Psoas muscle (tissue), 8 donors: Measurements from ENCODE around the gene KDM1A. TPM values are rescaled to one million over a fixed set of nuclear protein-coding genes. Genes with fewer than 3 reads are reported as not detected.

Experiments used
- ATAC-seq, 4 donors: fragments of 200-7000 bp; cut with Tn5 transposase; one replicate each; pipeline ENCODE4 v1.9.1; 2020; ENCODE audit warnings: moderate library complexity in 3 of 4, mild to moderate bottlenecking in 2 of 4
- DNase-seq, 2 donors: peaks; one replicate each; pipeline ENCODE4 v3.0.0-alpha.2; 2020
- H3K27ac ChIP-seq: fragments of 200-600 bp; one replicate; pipeline ENCODE4 v1.8.0; 2022
- H3K27me3 ChIP-seq, 3 donors: fragments of 200-600 bp in 1 of 3; one replicate each; pipeline versions ENCODE4 v1.6.1 to v1.8.0; 2013 to 2022; ENCODE audit warnings: low read length in 2 of 3, mild to moderate bottlenecking in 2 of 3, moderate library complexity in 1 of 3; ENCODE audit not compliant: insufficient read depth in 3 of 3
- H3K36me3 ChIP-seq, 2 donors: fragments of 200-600 bp in 1 of 2; one replicate each; pipeline versions ENCODE4 v1.6.1 to v1.8.0; 2013 to 2022; ENCODE audit warnings: low read depth in 1 of 2, mild to moderate bottlenecking in 1 of 2, moderate library complexity in 1 of 2; ENCODE audit not compliant: insufficient read depth in 1 of 2
- H3K4me1 ChIP-seq: fragments of 200-600 bp; one replicate; pipeline ENCODE4 v1.8.0; 2022
- H3K4me3 ChIP-seq: fragments of 200-600 bp; one replicate; pipeline ENCODE4 v1.8.0; 2022; ENCODE audit warnings: mild to moderate bottlenecking
- H3K9me3 ChIP-seq: fragments of 200-600 bp; one replicate; pipeline ENCODE4 v1.8.0; 2022
- CTCF ChIP-seq: fragments of 200-600 bp; IDR thresholded peaks from one replicate; pipeline ENCODE4 v1.8.0; 2022; ENCODE audit warnings: antibody characterized with exemption
- WGBS, 3 donors: extraction: QIAGEN DNeasy Blood & Tissue Kit; methylation state at CpG; one replicate each; pipeline versions ENCODE4 v1.1.6 to v1.1.7; 2013; 5-methylcytosine and 5-hydroxymethylcytosine counted together
- intact Hi-C, 2 donors: fragments of 100-400 bp; cut with DNase I; formaldehyde crosslinking; loops; one replicate each; pipeline versions ENCODE4 v1.11.0 to v1.14.2; 2022
- polyA plus RNA-seq, 3 donors: library from polyadenylated mRNA; stranded (reverse); fragments of 200-250 nt; gene quantifications; one replicate each; pipeline ENCODE4 v1.2.3, GENCODE V29; 2013
- total RNA-seq, 4 donors: library from RNA; stranded (reverse); fragmentation: NEBNext Ultra II Directional in 2 of 4; extraction: Animal tissue kit (Norgen Biotek cat#: 25700) in 2 of 4; gene quantifications; one replicate each; pipeline versions ENCODE4 v1.2.1 to v1.2.4, GENCODE V29; 2021 to 2023
- donor health status: healthy with polysubstance abuse.
- donor health status: DM: no; HTN: no; CAD: no; lungs with moderate emphysema.
- donor health status: Bipolar disorder and iron deficiency.
- donor health status: healthy.
- donor health status: DM: yes; HTN: yes; CAD: no.
- donor health status: DM: no; HTN: no; CAD: no.
- donor health status: DM: no; HTN: no; CAD: no.
- donor health status: DM: yes; HTN: yes; CAD: no.

The KDM1A gene
- total and polyA plus RNA-seq, 7 donors, result 29.1 to 49.2 (median 41.5) TPM

DNA sequence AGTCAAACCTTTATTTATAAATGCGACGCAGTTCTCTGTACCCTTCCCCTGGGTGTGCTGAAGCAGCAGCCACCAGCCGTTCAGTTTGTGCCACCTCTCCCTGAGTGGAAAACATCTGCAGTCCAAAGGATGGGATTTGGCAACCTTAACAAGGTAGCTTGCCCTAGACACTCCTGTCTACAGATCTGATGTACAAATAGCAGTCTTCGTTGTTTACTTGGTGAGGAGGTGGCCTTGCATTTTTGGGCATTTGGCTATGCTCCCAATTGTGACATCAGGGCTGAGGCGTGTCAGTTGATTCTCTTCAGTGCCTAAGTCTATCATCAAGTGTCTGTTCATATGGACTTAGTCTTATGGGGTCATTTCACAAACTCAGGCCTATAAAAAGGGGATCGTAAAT, 59.8 kb downstream of the KDM1A start:
- TF ChIP-seq CTCF, result no peak
- intact Hi-C loops, result no loop called here

DNA sequence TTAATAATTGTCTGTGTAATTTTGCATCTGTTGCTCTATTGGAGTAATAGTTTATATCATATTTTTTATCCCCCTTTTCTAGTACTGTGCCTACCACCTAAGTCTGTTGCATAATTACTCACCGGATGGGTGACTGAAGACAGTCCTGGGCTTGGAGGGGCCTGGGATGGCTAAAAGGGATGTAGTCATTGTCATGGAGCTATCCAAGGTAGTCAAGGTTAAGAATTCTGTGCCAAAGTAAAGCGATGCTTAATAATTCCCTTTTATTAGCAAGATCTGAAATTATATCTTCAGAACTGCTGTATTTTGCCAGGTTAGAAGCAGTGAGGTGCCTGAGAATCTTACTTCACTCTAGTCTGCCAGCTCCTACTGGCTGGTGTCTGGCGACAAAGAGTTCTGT, 61.6 kb downstream of the KDM1A start:
- Histone ChIP-seq H3K27me3 (no peaks in the 10 kb centered on the region), H3K4me1 (no peaks in the 10 kb centered on the region), H3K4me3 (no peak overlapping the region), H3K36me3 (peaks cover 13 to 97% of the 10 kb centered on the region in 2 donors), H3K9me3 (no peaks in the 10 kb centered on the region), H3K27ac (no peak overlapping the region)
- no peak for DNase-seq
- no peak for TF ChIP-seq CTCF
- ATAC-seq, result no peak
- 89 to 94% (median 92%) methylated on average over 3 of the region's 3 CpGs for WGBS, 3 donors
- intact Hi-C loops, result no loop called here

More for the DNA sequence above, 59.8 kb downstream of the KDM1A start:
- H3K27ac ChIP-seq, result no peak overlapping the region
- H3K27me3 ChIP-seq, result no peaks in the 10 kb centered on the region
- no peak overlapping the region for H3K4me3 ChIP-seq
- no peaks in the 10 kb centered on the region for H3K4me1 ChIP-seq
- peak in 2 of 4 donors; percentile 13 to 46 for ATAC-seq
- 74 to 80% (median 76%) methylated on average over 6 of the region's 6 CpGs for WGBS, 3 donors
- H3K36me3 ChIP-seq, result peaks cover 13 to 85% of the 10 kb centered on the region in 2 donors
- no peaks in the 10 kb centered on the region for H3K9me3 ChIP-seq
- DNase-seq, result no peak

DNA sequence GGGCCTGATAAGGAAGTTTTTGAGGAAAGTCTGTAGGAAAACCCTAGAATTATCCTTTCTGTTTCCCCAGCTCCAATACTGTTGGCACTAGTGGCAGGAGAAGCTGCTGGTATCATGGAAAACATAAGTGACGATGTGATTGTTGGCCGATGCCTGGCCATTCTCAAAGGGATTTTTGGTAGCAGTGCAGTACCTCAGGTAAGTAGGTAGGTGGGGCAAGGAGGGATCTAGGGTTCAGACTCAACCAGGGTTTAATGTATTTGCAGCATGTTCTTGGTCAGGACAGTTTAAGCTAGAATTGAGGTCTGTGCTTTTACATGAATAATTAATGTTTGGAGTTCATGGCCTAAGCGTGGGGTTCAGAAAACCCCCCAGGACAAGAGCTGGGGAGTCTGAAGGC, 62.1 kb downstream of the KDM1A start:
- ATAC-seq, result no peak
- no peak for DNase-seq
- Histone ChIP-seq H3K27me3 (no peaks in the 10 kb centered on the region), H3K36me3 (peaks cover 13 to 100% of the 10 kb centered on the region in 2 donors), H3K4me3 (no peak overlapping the region), H3K4me1 (no peaks in the 10 kb centered on the region), H3K9me3 (no peaks in the 10 kb centered on the region), H3K27ac (no peak overlapping the region)
- TF ChIP-seq CTCF, result no peak
- 89 to 93% (median 91%) methylated on average over 3 of the region's 3 CpGs for WGBS, 3 donors
- intact Hi-C loops, result no loop called here

DNA sequence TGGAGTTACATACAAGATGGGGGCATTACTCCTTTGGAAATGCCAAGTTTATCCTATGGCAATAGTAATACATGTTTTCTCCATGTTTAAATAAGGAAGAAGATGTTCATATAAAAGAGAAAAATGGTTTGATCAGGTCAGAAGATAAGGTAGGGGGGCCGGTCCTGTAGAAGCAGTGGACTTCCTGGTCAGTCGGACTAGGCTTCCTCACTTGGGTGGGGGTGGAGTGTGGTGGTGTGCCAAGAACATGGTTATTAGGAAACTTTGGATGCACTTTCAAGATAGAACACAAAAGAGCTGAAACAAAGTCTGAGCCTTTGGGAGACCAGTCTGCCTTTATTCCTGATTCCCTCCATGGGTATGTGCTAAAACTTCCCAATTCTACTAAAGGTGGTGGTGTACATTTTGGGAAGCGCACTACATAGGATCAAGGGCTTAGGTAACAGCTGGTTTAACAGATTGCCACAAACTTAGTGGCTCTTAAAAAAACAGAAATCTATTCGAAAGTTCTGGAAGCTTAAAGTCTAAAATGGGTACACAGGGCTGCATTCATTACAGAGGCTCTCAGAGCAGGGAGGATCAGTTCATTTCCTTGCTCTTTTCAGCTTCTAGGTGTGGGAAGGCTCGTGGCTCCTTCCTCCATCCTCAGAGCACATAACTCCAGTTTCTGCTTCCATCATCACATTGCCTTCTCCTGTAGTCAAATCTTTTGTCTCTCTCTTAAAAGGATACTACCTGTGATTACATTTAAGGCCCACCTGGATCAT, 64.6 kb downstream of the KDM1A start:
- WGBS, 3 donors, result 66 to 84% (median 76%) methylated on average over 5 of the region's 5 CpGs
- Histone ChIP-seq H3K4me1 (no peaks in the 10 kb centered on the region), H3K4me3 (no peak overlapping the region), H3K9me3 (no peaks in the 10 kb centered on the region), H3K27me3 (no peaks in the 10 kb centered on the region), H3K36me3 (peaks cover 6 to 100% of the 10 kb centered on the region in 2 donors), H3K27ac (no peak overlapping the region)
- no peak for TF ChIP-seq CTCF
- intact Hi-C loops, result no loop called here
- DNase-seq (peak; percentile 37 to 70), ATAC-seq (peak in 1 of 4 donors; percentile 58)
